NB4 (cell line): ENCODE results near the gene CEP162.

Source experiments
- DNase-seq: peaks from one replicate; pipeline ENCODE4 v3.0.0; 2010; ENCODE audit warnings: low read depth
- H3K4me3 ChIP-seq: one replicate; pipeline ENCODE4 v1.5.1; 2011; ENCODE audit warnings: mild to moderate bottlenecking, low read depth, low read length, moderate library complexity
- MYC ChIP-seq: IDR thresholded peaks from 2 replicates; pipeline ENCODE4 v1.6.1; 2011; ENCODE audit warnings: low read depth, low read length
- POLR2A ChIP-seq: IDR thresholded peaks from 2 replicates; pipeline ENCODE4 v1.6.1; 2011; ENCODE audit warnings: mild to moderate bottlenecking; ENCODE audit not compliant: insufficient read length; ENCODE audit errors: extremely low read depth
- TF ChIP-seq, protein P1 (sequence below): IDR thresholded peaks from one replicate; pipeline ENCODE4 v1.5.1; 2012; ENCODE audit warnings: low read depth, low read length
- TF ChIP-seq, protein P2 (sequence below): IDR thresholded peaks from 2 replicates; pipeline ENCODE4 v1.6.1; 2011; ENCODE audit warnings: low read depth, low read length

The CEP162 gene

GRCh38 chr6:84150705-84151104, 76.7 kb downstream of the CEP162 start:
- TF ChIP-seq MYC: no peak
- no peak for TF ChIP-seq POLR2A
- TF ChIP-seq, protein P1, sequence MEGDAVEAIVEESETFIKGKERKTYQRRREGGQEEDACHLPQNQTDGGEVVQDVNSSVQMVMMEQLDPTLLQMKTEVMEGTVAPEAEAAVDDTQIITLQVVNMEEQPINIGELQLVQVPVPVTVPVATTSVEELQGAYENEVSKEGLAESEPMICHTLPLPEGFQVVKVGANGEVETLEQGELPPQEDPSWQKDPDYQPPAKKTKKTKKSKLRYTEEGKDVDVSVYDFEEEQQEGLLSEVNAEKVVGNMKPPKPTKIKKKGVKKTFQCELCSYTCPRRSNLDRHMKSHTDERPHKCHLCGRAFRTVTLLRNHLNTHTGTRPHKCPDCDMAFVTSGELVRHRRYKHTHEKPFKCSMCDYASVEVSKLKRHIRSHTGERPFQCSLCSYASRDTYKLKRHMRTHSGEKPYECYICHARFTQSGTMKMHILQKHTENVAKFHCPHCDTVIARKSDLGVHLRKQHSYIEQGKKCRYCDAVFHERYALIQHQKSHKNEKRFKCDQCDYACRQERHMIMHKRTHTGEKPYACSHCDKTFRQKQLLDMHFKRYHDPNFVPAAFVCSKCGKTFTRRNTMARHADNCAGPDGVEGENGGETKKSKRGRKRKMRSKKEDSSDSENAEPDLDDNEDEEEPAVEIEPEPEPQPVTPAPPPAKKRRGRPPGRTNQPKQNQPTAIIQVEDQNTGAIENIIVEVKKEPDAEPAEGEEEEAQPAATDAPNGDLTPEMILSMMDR: no peak
- TF ChIP-seq, protein P2, sequence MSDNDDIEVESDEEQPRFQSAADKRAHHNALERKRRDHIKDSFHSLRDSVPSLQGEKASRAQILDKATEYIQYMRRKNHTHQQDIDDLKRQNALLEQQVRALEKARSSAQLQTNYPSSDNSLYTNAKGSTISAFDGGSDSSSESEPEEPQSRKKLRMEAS: no peak
- DNase-seq: peak; percentile 13
- H3K4me3 ChIP-seq: no peak overlapping the region

DNA sequence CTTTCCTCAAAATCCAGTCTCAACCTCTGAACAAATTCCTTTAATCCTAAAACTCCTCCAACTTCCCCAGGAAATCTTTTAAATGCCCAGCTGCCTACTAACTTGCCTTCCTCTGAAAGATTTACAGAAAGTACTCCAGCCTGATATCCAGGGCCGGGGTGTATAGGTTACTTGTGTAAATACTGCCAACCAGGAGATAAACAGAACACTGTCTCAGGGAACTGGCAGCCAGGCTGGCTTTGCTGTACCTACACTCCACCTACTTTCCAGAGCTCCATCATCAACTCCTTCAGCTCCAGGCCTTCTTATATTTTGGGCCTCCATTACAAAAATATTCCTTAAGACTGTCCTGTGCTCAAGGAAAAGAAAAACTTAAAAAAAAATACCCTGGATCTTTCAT, 85.9 kb downstream of the CEP162 start:
- DNase-seq: no peak
- TF ChIP-seq, protein P1: no peak
- TF ChIP-seq MYC (no peak), POLR2A (no peak)
- TF ChIP-seq, protein P2: no peak
- H3K4me3 ChIP-seq: no peak overlapping the region

- no peak for DNase-seq
- TF ChIP-seq, protein P1: no peak
- TF ChIP-seq MYC: no peak
- TF ChIP-seq, protein P2: no peak
- TF ChIP-seq POLR2A: no peak
- H3K4me3 ChIP-seq: no peak overlapping the region
These were observed 88.1 kb downstream of the CEP162 start for GRCh38 chr6:84139311-84139710.

- no peak for TF ChIP-seq MYC
- TF ChIP-seq POLR2A: no peak
- TF ChIP-seq, protein P1: no peak
- TF ChIP-seq, protein P2: no peak
- no peak overlapping the region for H3K4me3 ChIP-seq
- DNase-seq: no peak
These were observed 89.4 kb downstream of the CEP162 start for GRCh38 chr6:84137989-84138575.

DNA sequence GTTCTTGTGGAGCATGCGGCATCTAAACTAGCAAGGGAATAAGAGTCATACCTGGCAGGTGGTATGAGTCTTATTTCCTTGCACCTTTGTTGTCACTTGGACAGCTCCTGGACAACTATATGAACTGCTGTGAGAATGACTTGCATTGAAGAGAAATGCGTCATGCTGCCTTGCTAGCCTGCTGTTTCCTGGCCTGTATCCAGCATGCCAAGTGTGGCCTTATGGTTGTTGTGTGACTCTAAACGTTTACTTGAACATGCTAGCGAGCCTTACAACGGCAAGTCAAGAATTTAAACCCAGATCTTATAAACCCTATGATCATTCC, 90.4 kb downstream of the CEP162 start:
- no peak for TF ChIP-seq POLR2A
- TF ChIP-seq, protein P1: no peak
- no peak for TF ChIP-seq MYC
- TF ChIP-seq, protein P2: no peak
- DNase-seq: no peak
- no peak overlapping the region for H3K4me3 ChIP-seq

GRCh38 chr6:84136364-84137050, 90.9 kb downstream of the CEP162 start:
- DNase-seq: no peak
- no peak for TF ChIP-seq MYC
- TF ChIP-seq POLR2A: no peak
- TF ChIP-seq, protein P1: no peak
- H3K4me3 ChIP-seq: no peak overlapping the region
